Epithelial cell of prostate (primary cell): Measurements from ENCODE around the gene ELAPOR1.
A peak's percentile ranks its signal among the peaks of the same experiment; 100 is the strongest.

ENCODE experiments used
- DNase-seq: peaks from one replicate; pipeline ENCODE4 v3.0.0-alpha.2; 2011; ENCODE audit warnings: low read depth, low spot score
- H3K27ac ChIP-seq: fragments of 450-650 bp; 2 replicates; pipeline ENCODE4 v1.5.1; 2017; ENCODE audit warnings: mild to moderate bottlenecking

Gene ELAPOR1

GRCh38 chr1:109113590-109114341, at the start of gene ELAPOR1:
ELAPOR1 (plus strand) TSS chr1:109114115; CDS start chr1:109114184, 69 bp downstream.
- DNase-seq, result no peak

GRCh38 chr1:109065137-109065536, 48.8 kb upstream of the ELAPOR1 start:
- DNase-seq, result no peak
- no peak overlapping the region for H3K27ac ChIP-seq

More at GRCh38 chr1:109113590-109114341, at the start of gene ELAPOR1:
- H3K27ac ChIP-seq, result no peak within 1 kb of the TSS

- DNase-seq, result no peak
- H3K27ac ChIP-seq, result no peak overlapping the region
Measured at GRCh38 chr1:109067883-109068282, 46.0 kb upstream of the ELAPOR1 start.

GRCh38 chr1:109069294-109069693, 44.6 kb upstream of the ELAPOR1 start:
- H3K27ac ChIP-seq, result no peak overlapping the region
- DNase-seq, result no peak

GRCh38 chr1:109075531-109076490, 38.1 kb upstream of the ELAPOR1 start, which contains the start of gene TAF13:
TAF13 (minus strand) TSS chr1:109076003; CDS start chr1:109075947, 56 bp downstream.
- peak; percentile 75 for DNase-seq
- peak within 1 kb of the TSS; percentile 93 for H3K27ac ChIP-seq

GRCh38 chr1:109078317-109078716, 35.6 kb upstream of the ELAPOR1 start:
- H3K27ac ChIP-seq, result no peak overlapping the region
- no peak for DNase-seq

- no peak for DNase-seq
- H3K27ac ChIP-seq, result no peak overlapping the region
Measured at GRCh38 chr1:109079240-109079622, 34.7 kb upstream of the ELAPOR1 start.

GRCh38 chr1:109080441-109081082, 33.4 kb upstream of the ELAPOR1 start:
- no peak for DNase-seq
- H3K27ac ChIP-seq, result no peak overlapping the region

GRCh38 chr1:109083501-109083900, 30.4 kb upstream of the ELAPOR1 start:
- DNase-seq, result no peak
- no peak overlapping the region for H3K27ac ChIP-seq

- no peak overlapping the region for H3K27ac ChIP-seq
Measured at GRCh38 chr1:109083923-109084322, 30.0 kb upstream of the ELAPOR1 start.

GRCh38 chr1:109084563-109085517, 29.1 kb upstream of the ELAPOR1 start:
- no peak overlapping the region for H3K27ac ChIP-seq
- no peak for DNase-seq

More at GRCh38 chr1:109083923-109084322, 30.0 kb upstream of the ELAPOR1 start:
- DNase-seq, result no peak

GRCh38 chr1:109089242-109090015, 24.5 kb upstream of the ELAPOR1 start:
- DNase-seq, result no peak
- H3K27ac ChIP-seq, result peak overlapping the region; percentile 85

- H3K27ac ChIP-seq, result peak within 1 kb of the TSS; percentile 85
- peak; percentile 73 for DNase-seq
Measured at GRCh38 chr1:109090196-109091077, 23.5 kb upstream of the ELAPOR1 start, which contains the start of gene TMEM167B. TMEM167B (plus strand) TSS chr1:109090764; CDS start chr1:109090873, 109 bp downstream.

GRCh38 chr1:109091078-109091838, 22.7 kb upstream of the ELAPOR1 start:
- peak overlapping the region; percentile 85 for H3K27ac ChIP-seq
- DNase-seq, result no peak

- DNase-seq, result no peak
- peak overlapping the region; percentile 85 for H3K27ac ChIP-seq
Measured at GRCh38 chr1:109091839-109092193, 22.1 kb upstream of the ELAPOR1 start.

- DNase-seq, result no peak
- no peak overlapping the region for H3K27ac ChIP-seq
Measured at GRCh38 chr1:109094377-109094803, 19.5 kb upstream of the ELAPOR1 start.

- no peak overlapping the region for H3K27ac ChIP-seq
- no peak for DNase-seq
Measured at GRCh38 chr1:109094871-109095270, 19.0 kb upstream of the ELAPOR1 start.
